CD4-positive, alpha-beta T cell (primary cell): ENCODE data around the gene XIRP1. TPM values are rescaled to one million over a fixed set of nuclear protein-coding genes. Genes with fewer than 3 reads are reported as not detected.

Source experiments
- ATAC-seq: fragments of 200-7000 bp; cut with Tn5 transposase; one replicate; pipeline ENCODE4 v1.10.0; 2022; ENCODE audit warnings: mild to moderate bottlenecking; ENCODE audit not compliant: poor library complexity
- CTCF ChIA-PET: fragments of 350-600 bp; sonication (Branson Sonifier 250); formaldehyde crosslinking; loops from one replicate; lab custom pipeline; 2021; ENCODE audit warnings: antibody characterized with exemption, inconsistent platforms; lab: Charles Lee
- POLR2A ChIA-PET: fragments of 350-600 bp; sonication (Branson Sonifier 250); formaldehyde crosslinking; loops from one replicate; lab custom pipeline; 2021; ENCODE audit warnings: antibody characterized with exemption, inconsistent platforms; lab: Charles Lee
- DNase-seq, 14 experiments: peaks; one replicate each; pipeline ENCODE4 v3.0.0-alpha.2; 2013 to 2020; ENCODE audit warnings: mixed read lengths in 2 of 14
- H3K27ac ChIP-seq, 2 donors: one replicate each; pipeline versions ENCODE4 v1.5.1 to v1.7.0; 2013; ENCODE audit warnings: low read length in 2 of 2, low read depth in 1 of 2, mild to moderate bottlenecking in 1 of 2
- H3K27me3 ChIP-seq, 2 experiments: 1 replicate in 1 of 2; 2 replicates in 1 of 2; pipeline versions ENCODE4 v1.6.1 to v1.7.0; 2013; ENCODE audit warnings: low read length in 2 of 2, control low read depth in 1 of 2, mild to moderate bottlenecking in 1 of 2, moderate library complexity in 1 of 2; ENCODE audit not compliant: insufficient read depth in 2 of 2, control insufficient read depth in 1 of 2
- H3K36me3 ChIP-seq: one replicate; pipeline ENCODE4 v1.6.1; 2013; ENCODE audit warnings: low read length, control low read depth; ENCODE audit not compliant: insufficient read depth
- H3K4me1 ChIP-seq: one replicate; pipeline ENCODE4 v1.6.1; 2013; ENCODE audit warnings: low read length, control low read depth; ENCODE audit not compliant: insufficient read depth
- H3K4me3 ChIP-seq: one replicate; pipeline ENCODE4 v1.5.1; 2013; ENCODE audit warnings: mild to moderate bottlenecking, low read length, moderate library complexity
- H3K9me3 ChIP-seq, 2 experiments: 1 replicate in 1 of 2; 2 replicates in 1 of 2; pipeline versions ENCODE4 v1.6.1 to v1.7.0; 2013; ENCODE audit warnings: low read length in 2 of 2, mild to moderate bottlenecking in 2 of 2, control low read depth in 1 of 2, moderate library complexity in 1 of 2; ENCODE audit not compliant: control insufficient read depth in 1 of 2, insufficient read depth in 1 of 2
- H3K27ac Mint-ChIP-seq: one replicate; pipeline ENCODE4 v1.8.0; 2020; ENCODE audit warnings: mixed read lengths
- H3K27me3 Mint-ChIP-seq: one replicate; pipeline ENCODE4 v1.8.0; 2021; ENCODE audit warnings: mixed read lengths
- H3K36me3 Mint-ChIP-seq: one replicate; pipeline ENCODE4 v1.8.0; 2021; ENCODE audit warnings: low read depth, mixed read lengths
- H3K4me1 Mint-ChIP-seq: one replicate; pipeline ENCODE4 v1.8.0; 2021; ENCODE audit warnings: low read depth, mixed read lengths
- H3K4me3 Mint-ChIP-seq: one replicate; pipeline ENCODE4 v1.8.0; 2020; ENCODE audit warnings: mild to moderate bottlenecking, mixed read lengths
- H3K9me3 Mint-ChIP-seq: one replicate; pipeline ENCODE4 v1.8.0; 2020; ENCODE audit warnings: mixed read lengths
- CTCF ChIP-seq: fragments of 200-600 bp; IDR thresholded peaks from one replicate; pipeline ENCODE4 v1.8.0; 2022; ENCODE audit warnings: antibody characterized with exemption, mild to moderate bottlenecking
- intact Hi-C, 2 experiments: fragments of 100-400 bp; cut with DNase I in 1 of 2; cut with micrococcal nuclease in 1 of 2; formaldehyde crosslinking; loops; one replicate each; pipeline versions ENCODE4 v1.15.1 to v1.9.0; 2023 to 2025; cut with DNase I, micrococcal nuclease
- total RNA-seq, 174 experiments: library from RNA in 2 of 174; stranded (reverse) in 2 of 174; gene quantifications; one replicate each; pipeline ENCODE4 v1.2.3 and lab custom pipeline; 2021 to 2026

The XIRP1 gene
- total RNA-seq, 2 experiments from 2014 or later, result not detected

GRCh38 chr3:39216176-39216790 lies 23.9 kb upstream of the XIRP1 start:
- H3K27me3 Mint-ChIP-seq, result peaks cover 7% of the 10 kb centered on the region
- no peak overlapping the region for H3K27ac ChIP-seq
- ChIA-PET CTCF (interaction anchor here (0.7 kb wide), 1 partner anchor 39 kb away, joined by 4 read pairs; no protein-coding TSS in a partner anchor), POLR2A (no interaction called here)
- H3K36me3 ChIP-seq, result no peaks in the 10 kb centered on the region
- peak in 3 of 14 experiments; percentile 17 to 28 (median 28) for DNase-seq
- no peak for ATAC-seq
- H3K4me3 Mint-ChIP-seq, result no peak overlapping the region
- TF ChIP-seq CTCF, result no peak
- no peak overlapping the region for H3K4me3 ChIP-seq
- H3K27ac Mint-ChIP-seq, result no peak overlapping the region
- H3K4me1 ChIP-seq, result peaks cover 6% of the 10 kb centered on the region
- no peaks in the 10 kb centered on the region for H3K9me3 Mint-ChIP-seq
- H3K9me3 ChIP-seq, result no peaks in the 10 kb centered on the region
- intact Hi-C loops, result no loop called here
- H3K27me3 ChIP-seq, result no peaks in the 10 kb centered on the region
- H3K4me1 Mint-ChIP-seq, result no peaks in the 10 kb centered on the region
- no peaks in the 10 kb centered on the region for H3K36me3 Mint-ChIP-seq

GRCh38 chr3:39213613-39214012 lies 21.2 kb upstream of the XIRP1 start:
- Mint-ChIP-seq H3K36me3 (no peaks in the 10 kb centered on the region), H3K27me3 (no peaks in the 10 kb centered on the region), H3K9me3 (no peaks in the 10 kb centered on the region), H3K4me3 (no peak overlapping the region), H3K27ac (no peak overlapping the region), H3K4me1 (peaks cover 2% of the 10 kb centered on the region)
- ChIA-PET POLR2A (no interaction called here), CTCF (interaction anchor here (0.9 to 1.5 kb wide), 2 partner anchors 74 to 1937 kb away, joined by 3 to 4 read pairs; no protein-coding TSS in a partner anchor)
- Histone ChIP-seq H3K4me1 (no peaks in the 10 kb centered on the region), H3K36me3 (no peaks in the 10 kb centered on the region), H3K27me3 (no peaks in the 10 kb centered on the region), H3K9me3 (no peaks in the 10 kb centered on the region), H3K27ac (no peak overlapping the region), H3K4me3 (no peak overlapping the region)
- ATAC-seq (no peak), DNase-seq (no peak)
- TF ChIP-seq CTCF, result no peak
- intact Hi-C loops, result no loop called here

GRCh38 chr3:39212665-39213064 lies 20.3 kb upstream of the XIRP1 start:
- Histone ChIP-seq H3K4me3 (no peak overlapping the region), H3K4me1 (no peaks in the 10 kb centered on the region), H3K27me3 (no peaks in the 10 kb centered on the region), H3K27ac (no peak overlapping the region), H3K36me3 (no peaks in the 10 kb centered on the region), H3K9me3 (no peaks in the 10 kb centered on the region)
- ChIA-PET POLR2A (no interaction called here), CTCF (interaction anchor here (0.6 to 1.5 kb wide), 3 partner anchors 75 to 1938 kb away, joined by 3 to 4 read pairs (median 4); no protein-coding TSS in a partner anchor)
- Mint-ChIP-seq H3K4me1 (peaks cover 9% of the 10 kb centered on the region), H3K4me3 (no peak overlapping the region), H3K9me3 (no peaks in the 10 kb centered on the region), H3K27ac (no peak overlapping the region), H3K36me3 (no peaks in the 10 kb centered on the region), H3K27me3 (no peaks in the 10 kb centered on the region)
- intact Hi-C loops, result no loop called here
- TF ChIP-seq CTCF, result no peak
- DNase-seq (no peak), ATAC-seq (no peak)
